Measurements from ENCODE around the gene MMP15.

The MMP15 gene

DNA sequence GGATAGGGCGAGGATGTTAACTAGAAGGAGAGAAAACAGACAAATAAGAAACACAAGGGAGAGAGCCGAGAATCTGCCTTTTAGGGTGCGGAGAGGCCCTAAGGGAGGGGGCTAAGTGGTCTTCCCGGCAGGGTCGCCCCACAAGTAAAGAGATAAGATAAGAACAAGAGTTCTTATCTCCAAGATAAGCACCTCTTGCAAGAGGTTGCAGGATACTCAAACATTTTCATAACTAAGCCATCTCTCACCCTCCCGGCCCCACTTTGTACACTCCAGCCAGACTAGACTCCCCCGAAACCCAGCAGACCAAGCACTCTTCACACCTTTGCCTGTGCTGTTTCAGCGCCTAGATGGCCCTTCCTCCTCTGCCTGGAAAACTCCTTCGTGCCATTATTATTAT lies 39.4 kb upstream of the MMP15 start:
- H3K4me3 ChIP-seq (ENCODE audit: low read depth, low read length) = no peak overlapping the region
- TF ChIP-seq, protein P1, sequence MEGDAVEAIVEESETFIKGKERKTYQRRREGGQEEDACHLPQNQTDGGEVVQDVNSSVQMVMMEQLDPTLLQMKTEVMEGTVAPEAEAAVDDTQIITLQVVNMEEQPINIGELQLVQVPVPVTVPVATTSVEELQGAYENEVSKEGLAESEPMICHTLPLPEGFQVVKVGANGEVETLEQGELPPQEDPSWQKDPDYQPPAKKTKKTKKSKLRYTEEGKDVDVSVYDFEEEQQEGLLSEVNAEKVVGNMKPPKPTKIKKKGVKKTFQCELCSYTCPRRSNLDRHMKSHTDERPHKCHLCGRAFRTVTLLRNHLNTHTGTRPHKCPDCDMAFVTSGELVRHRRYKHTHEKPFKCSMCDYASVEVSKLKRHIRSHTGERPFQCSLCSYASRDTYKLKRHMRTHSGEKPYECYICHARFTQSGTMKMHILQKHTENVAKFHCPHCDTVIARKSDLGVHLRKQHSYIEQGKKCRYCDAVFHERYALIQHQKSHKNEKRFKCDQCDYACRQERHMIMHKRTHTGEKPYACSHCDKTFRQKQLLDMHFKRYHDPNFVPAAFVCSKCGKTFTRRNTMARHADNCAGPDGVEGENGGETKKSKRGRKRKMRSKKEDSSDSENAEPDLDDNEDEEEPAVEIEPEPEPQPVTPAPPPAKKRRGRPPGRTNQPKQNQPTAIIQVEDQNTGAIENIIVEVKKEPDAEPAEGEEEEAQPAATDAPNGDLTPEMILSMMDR (IDR thresholded peaks at IDR 0.05) = no peak

DNA sequence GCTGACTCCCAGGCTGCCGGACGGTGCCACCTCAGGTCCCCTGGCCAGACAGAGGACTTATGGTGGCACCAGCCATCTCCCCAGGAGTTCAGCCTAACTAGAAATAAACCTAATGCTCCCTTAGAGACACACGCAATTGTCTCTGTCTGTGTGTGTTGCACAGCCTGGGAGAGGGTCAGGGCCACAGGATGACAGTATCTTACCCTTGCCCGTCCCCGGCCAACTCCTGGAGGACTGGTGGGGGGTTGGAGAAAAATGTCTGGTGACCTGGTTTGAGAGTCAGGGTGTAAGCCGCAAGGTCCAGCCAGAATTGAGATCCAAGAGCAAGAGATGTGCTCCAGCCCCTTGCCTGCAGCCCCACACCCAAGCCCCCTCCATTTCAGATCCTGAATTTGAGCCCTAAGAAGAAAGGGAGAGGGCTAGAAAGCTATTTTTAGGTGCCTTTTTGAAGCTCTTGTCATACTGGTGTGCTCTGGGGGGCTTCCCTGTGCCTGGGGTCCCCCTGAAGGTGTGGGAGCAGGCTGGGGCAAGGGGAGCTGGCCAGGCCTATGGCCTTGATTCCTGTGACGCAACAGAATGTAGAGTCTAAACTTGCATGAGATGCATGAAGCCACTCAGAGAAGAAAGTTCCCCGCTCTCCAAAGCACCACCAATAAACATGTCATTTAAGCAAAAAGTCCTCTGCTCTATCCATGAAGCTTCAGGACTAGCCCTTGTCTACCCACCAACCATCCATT lies 37.9 kb upstream of the MMP15 start:
- H3K9ac ChIP-seq = no peak overlapping the region
- no peak overlapping the region for H2AFZ ChIP-seq
- no peak overlapping the region for H3K27ac ChIP-seq
- H3K79me2 ChIP-seq = no peaks in the 10 kb centered on the region
- TF ChIP-seq, protein P1 (IDR thresholded peaks at IDR 0.05) = no peak
- H3K36me3 ChIP-seq (ENCODE audit: control insufficient read depth, insufficient read depth, low read length) = no peaks in the 10 kb centered on the region
- H3K4me2 ChIP-seq (ENCODE audit: low read length) = no peak overlapping the region
- H3K4me3 ChIP-seq (ENCODE audit: low read depth, low read length) = no peak overlapping the region
- H3K27me3 ChIP-seq (ENCODE audit: control insufficient read depth, insufficient read depth, low read length) = no peaks in the 10 kb centered on the region
- H3K4me1 ChIP-seq = peaks cover 5% of the 10 kb centered on the region
- H3K9me3 ChIP-seq (ENCODE audit: control insufficient read depth, low read length) = no peaks in the 10 kb centered on the region

More for the DNA sequence above, 39.4 kb upstream of the MMP15 start:
- Histone ChIP-seq H3K4me1 (peaks cover 10% of the 10 kb centered on the region), H3K27ac (no peak overlapping the region), H3K9me3 (ENCODE audit: control insufficient read depth, low read length) (no peaks in the 10 kb centered on the region), H3K4me2 (ENCODE audit: low read length) (no peak overlapping the region), H3K27me3 (ENCODE audit: control insufficient read depth, insufficient read depth, low read length) (no peaks in the 10 kb centered on the region), H2AFZ (no peak overlapping the region), H3K9ac (no peak overlapping the region), H3K36me3 (ENCODE audit: control insufficient read depth, insufficient read depth, low read length) (no peaks in the 10 kb centered on the region), H3K79me2 (no peaks in the 10 kb centered on the region)

DNA sequence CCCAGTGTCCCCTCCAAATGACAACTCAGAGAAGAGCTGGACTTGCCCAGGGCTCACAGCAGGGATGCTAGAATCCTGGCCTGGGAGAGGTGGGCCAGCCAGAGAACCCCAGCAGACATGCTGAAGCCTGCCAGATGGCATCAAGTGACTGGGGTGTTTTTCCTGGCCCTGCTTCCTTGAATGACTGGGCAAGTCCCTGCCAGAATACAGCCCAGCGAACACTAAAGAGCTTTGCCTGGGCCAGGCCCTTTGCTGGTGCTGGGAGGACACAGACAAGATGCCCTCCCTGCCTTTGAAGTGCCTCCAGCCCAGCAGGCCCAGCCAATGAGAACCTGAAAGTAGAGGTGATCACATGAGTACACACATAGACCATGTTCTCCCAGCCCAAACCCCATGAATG lies 36.6 kb upstream of the MMP15 start:
- Histone ChIP-seq H3K79me2 (no peaks in the 10 kb centered on the region), H2AFZ (no peak overlapping the region), H3K27me3 (ENCODE audit: control insufficient read depth, insufficient read depth, low read length) (no peaks in the 10 kb centered on the region), H3K9ac (no peak overlapping the region), H3K4me2 (ENCODE audit: low read length) (no peak overlapping the region), H3K4me3 (ENCODE audit: low read depth, low read length) (no peak overlapping the region), H3K4me1 (peaks cover 5% of the 10 kb centered on the region), H3K9me3 (ENCODE audit: control insufficient read depth, low read length) (no peaks in the 10 kb centered on the region), H3K27ac (no peak overlapping the region), H3K36me3 (ENCODE audit: control insufficient read depth, insufficient read depth, low read length) (no peaks in the 10 kb centered on the region)
- TF ChIP-seq, protein P1 (IDR thresholded peaks at IDR 0.05) = no peak

DNA sequence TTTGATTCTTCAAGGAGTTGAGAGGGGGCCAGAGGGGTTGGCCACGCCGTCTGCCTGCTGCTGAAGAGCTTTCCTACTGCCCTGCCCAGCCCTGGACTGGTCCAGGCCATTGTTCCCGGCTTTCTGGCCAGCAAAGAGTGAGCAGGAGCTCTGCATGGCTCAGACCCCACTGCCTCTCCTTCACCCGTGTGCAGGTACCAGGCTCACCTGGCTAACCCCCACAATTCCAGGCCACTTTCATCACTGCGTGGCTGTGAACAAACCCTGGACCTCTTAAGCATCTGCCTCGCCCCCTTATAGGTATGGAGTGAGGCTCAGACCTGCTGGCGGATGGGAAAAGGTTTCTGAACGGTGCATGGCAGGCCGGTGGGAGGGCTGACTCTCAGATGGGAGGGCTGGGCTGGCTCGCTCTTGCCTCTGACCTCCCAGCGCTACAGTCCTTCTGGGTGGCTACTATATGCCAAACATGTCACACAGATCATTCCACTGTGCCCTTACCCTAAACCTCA lies 33.9 kb upstream of the MMP15 start:
- H3K27me3 ChIP-seq (ENCODE audit: control insufficient read depth, insufficient read depth, low read length) = no peaks in the 10 kb centered on the region
- no peak overlapping the region for H3K9ac ChIP-seq
- H3K79me2 ChIP-seq = peaks cover 2% of the 10 kb centered on the region
- H3K4me2 ChIP-seq (ENCODE audit: low read length) = no peak overlapping the region
- H3K4me3 ChIP-seq (ENCODE audit: low read depth, low read length) = no peak overlapping the region
- H3K4me1 ChIP-seq = no peaks in the 10 kb centered on the region
- H3K36me3 ChIP-seq (ENCODE audit: control insufficient read depth, insufficient read depth, low read length) = no peaks in the 10 kb centered on the region
- TF ChIP-seq, protein P1 (IDR thresholded peaks at IDR 0.05) = no peak
- no peaks in the 10 kb centered on the region for H3K9me3 ChIP-seq (ENCODE audit: control insufficient read depth, low read length)
- H2AFZ ChIP-seq = no peak overlapping the region
- no peak overlapping the region for H3K27ac ChIP-seq

DNA sequence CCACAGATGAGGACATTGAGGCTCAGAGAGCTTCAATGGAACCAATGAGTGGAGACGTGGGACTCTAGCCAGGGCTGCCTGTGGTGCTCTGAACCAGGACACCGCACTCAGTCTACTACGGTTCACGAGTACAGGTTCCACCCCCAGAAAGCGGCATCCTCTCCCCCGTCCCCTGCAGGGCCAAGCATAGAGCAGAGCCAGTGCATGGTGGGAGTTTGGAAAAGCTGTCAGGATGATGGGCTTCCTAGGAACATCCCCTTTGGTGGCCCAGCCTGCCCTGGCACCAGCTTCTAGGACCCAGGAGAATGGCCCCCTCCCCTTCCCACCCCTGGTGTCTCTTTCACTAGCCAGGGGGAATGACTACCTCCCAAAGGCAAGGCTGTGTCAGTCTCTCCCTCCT lies 33.5 kb upstream of the MMP15 start:
- Histone ChIP-seq H3K79me2 (peaks cover 2% of the 10 kb centered on the region), H3K4me2 (ENCODE audit: low read length) (no peak overlapping the region), H3K4me3 (ENCODE audit: low read depth, low read length) (no peak overlapping the region), H3K27ac (no peak overlapping the region), H3K9ac (no peak overlapping the region), H3K4me1 (no peaks in the 10 kb centered on the region), H3K27me3 (ENCODE audit: control insufficient read depth, insufficient read depth, low read length) (no peaks in the 10 kb centered on the region), H3K9me3 (ENCODE audit: control insufficient read depth, low read length) (no peaks in the 10 kb centered on the region), H3K36me3 (ENCODE audit: control insufficient read depth, insufficient read depth, low read length) (no peaks in the 10 kb centered on the region), H2AFZ (no peak overlapping the region)
- TF ChIP-seq, protein P1 (IDR thresholded peaks at IDR 0.05) = no peak

All from parathyroid adenoma (tissue), 2 donors.